Non-pigmented ciliary epithelial cell (primary cell): ENCODE data around the gene LRIT3.

Source experiments
- DNase-seq: peaks from one replicate; pipeline ENCODE4 v3.0.0-alpha.2; 2010; ENCODE audit warnings: low read depth

Gene LRIT3

DNA sequence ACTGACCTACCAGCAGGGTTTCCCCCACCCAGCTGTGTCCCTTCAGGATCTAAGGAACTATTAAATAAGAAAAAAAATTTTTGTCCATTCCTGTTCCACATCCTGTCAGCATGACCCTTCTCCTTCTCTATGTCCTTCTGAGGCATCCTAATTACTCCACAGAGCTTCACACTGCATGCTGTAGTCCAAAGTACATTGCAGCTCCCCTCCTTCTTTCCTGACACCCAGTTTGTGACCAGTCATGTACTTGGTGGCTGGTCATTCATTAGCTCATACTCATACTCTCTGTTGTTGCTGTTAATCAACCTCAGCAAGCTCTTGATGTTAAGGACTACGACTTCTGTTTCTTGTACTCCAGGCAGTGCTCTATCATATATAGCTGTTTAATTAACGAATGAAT is 62.3 kb downstream of the LRIT3 start:
- no peak for DNase-seq

- DNase-seq = peak; percentile 34
Observed at GRCh38 chr4:109912706-109913595, 65.0 kb downstream of the LRIT3 start, which contains the start of gene EGF. TSS of gene EGF (plus strand) at chr4:109912883. CDS start at chr4:109913336, 453 bp downstream.

- no peak for DNase-seq
Observed at GRCh38 chr4:109913596-109914241, 65.8 kb downstream of the LRIT3 start.

DNA sequence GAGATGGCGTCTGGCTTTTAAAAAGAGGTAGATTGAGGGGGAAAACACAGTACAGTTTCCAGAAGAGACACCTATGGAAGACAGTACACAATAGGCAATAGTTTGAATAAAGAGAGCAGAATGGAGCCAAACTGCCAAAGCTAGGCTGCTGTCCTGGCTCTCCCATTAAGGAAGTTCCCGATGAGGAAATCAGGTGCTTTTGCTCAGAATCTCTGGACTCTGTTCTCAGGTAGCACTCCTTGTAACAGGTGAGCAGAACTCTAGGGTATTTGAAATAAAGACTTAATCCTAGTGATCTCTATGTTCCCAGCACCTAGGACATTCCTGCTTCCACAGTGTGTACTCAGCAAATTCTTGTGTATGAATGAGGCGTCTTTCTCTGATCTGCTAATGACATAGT is 66.4 kb downstream of the LRIT3 start:
- DNase-seq = no peak

- no peak for DNase-seq
Observed at GRCh38 chr4:109915385-109916026, 67.6 kb downstream of the LRIT3 start.

GRCh38 chr4:109916027-109916409 is 68.1 kb downstream of the LRIT3 start:
- DNase-seq = no peak

GRCh38 chr4:109921384-109921808 is 73.5 kb downstream of the LRIT3 start:
- peak; percentile 88 for DNase-seq
